BJ (cell line): Measurements from ENCODE around the gene AKIRIN2. TPM values are rescaled to one million over a fixed set of nuclear protein-coding genes. Genes with fewer than 3 reads are reported as not detected.

Experiments used
- CTCF ChIA-PET: fragments of 350-600 bp; formaldehyde crosslinking; extraction: SDS; loops from one replicate; lab custom pipeline; 2021; ENCODE audit warnings: antibody characterized with exemption, inconsistent platforms; lab: Yijun Ruan, JAX
- POLR2A ChIA-PET: fragments of 300-600 bp; sonication (Branson Sonifier 250); formaldehyde crosslinking; extraction: SDS; loops from one replicate; lab custom pipeline; 2021; ENCODE audit warnings: antibody characterized with exemption; lab: Charles Lee
- DNase-seq: peaks from one replicate; pipeline ENCODE4 v3.0.0-alpha.2; 2011; ENCODE audit warnings: low read depth
- H3K27me3 ChIP-seq: 2 replicates; pipeline ENCODE4 v1.6.0; 2011; ENCODE audit warnings: low read length; ENCODE audit not compliant: control insufficient read depth, insufficient read depth
- H3K36me3 ChIP-seq: 2 replicates; pipeline ENCODE4 v1.5.1; 2011; ENCODE audit warnings: low read length; ENCODE audit not compliant: control insufficient read depth, insufficient read depth
- H3K4me3 ChIP-seq: 2 replicates; pipeline ENCODE4 v1.5.1; 2011; ENCODE audit warnings: low read depth, mild to moderate bottlenecking, control low read depth, low read length
- CTCF ChIP-seq: IDR thresholded peaks from 2 replicates; pipeline ENCODE4 v1.5.1; 2011; ENCODE audit warnings: low read depth, mild to moderate bottlenecking, control low read depth, inconsistent platforms, low read length, moderate library complexity; ENCODE audit not compliant: insufficient read depth
- polyA plus RNA-seq: library from polyadenylated mRNA; depleted of rRNA; stranded (reverse); fragments of >200 nt; gene quantifications from 2 replicates; pipeline ENCODE4 v1.2.3, GENCODE V29; 2011

Gene AKIRIN2
- polyA plus RNA-seq, 1 experiment: 8.1 TPM

- Histone ChIP-seq H3K4me3 (no peak overlapping the region), H3K36me3 (peaks cover 2% of the 10 kb centered on the region), H3K27me3 (no peaks in the 10 kb centered on the region)
- ChIA-PET POLR2A (no interaction called here), CTCF (interaction anchor here (0.6 to 1.4 kb wide), 3 partner anchors 11 to 571 kb away, joined by 4 to 5 read pairs (median 4); no protein-coding TSS in a partner anchor)
- no peak for DNase-seq
- TF ChIP-seq CTCF: no peak
Measured at GRCh38 chr6:87637106-87637505, 64.9 kb downstream of the AKIRIN2 start.

GRCh38 chr6:87636315-87636714 lies 65.7 kb downstream of the AKIRIN2 start:
- CTCF ChIA-PET: interaction anchor here (0.6 to 1.4 kb wide), 2 partner anchors 12 to 571 kb away, joined by 4 read pairs; no protein-coding TSS in a partner anchor
- no peak for TF ChIP-seq CTCF
- POLR2A ChIA-PET: no interaction called here

GRCh38 chr6:87633851-87634250 lies 68.2 kb downstream of the AKIRIN2 start:
- no peaks in the 10 kb centered on the region for H3K27me3 ChIP-seq
- no peak for TF ChIP-seq CTCF
- H3K4me3 ChIP-seq: no peak overlapping the region
- ChIA-PET CTCF (no interaction called here), POLR2A (no interaction called here)
- peaks cover 2% of the 10 kb centered on the region for H3K36me3 ChIP-seq
- DNase-seq: no peak

More at GRCh38 chr6:87636315-87636714, 65.7 kb downstream of the AKIRIN2 start:
- H3K36me3 ChIP-seq: peaks cover 2% of the 10 kb centered on the region
- H3K27me3 ChIP-seq: no peaks in the 10 kb centered on the region
- no peak overlapping the region for H3K4me3 ChIP-seq
- no peak for DNase-seq

GRCh38 chr6:87630746-87631145 lies 71.3 kb downstream of the AKIRIN2 start:
- DNase-seq: no peak
- no peak for TF ChIP-seq CTCF
- ChIA-PET CTCF (interaction anchor here (0.9 to 1.4 kb wide), 2 partner anchors 9 to 862 kb away, joined by 3 read pairs; no protein-coding TSS in a partner anchor), POLR2A (interaction anchor here (0.6 kb wide), 1 partner anchor 38 kb away, joined by 3 read pairs; no protein-coding TSS in a partner anchor)
- Histone ChIP-seq H3K4me3 (no peak overlapping the region), H3K36me3 (no peaks in the 10 kb centered on the region), H3K27me3 (no peaks in the 10 kb centered on the region)

GRCh38 chr6:87628881-87629280 lies 73.2 kb downstream of the AKIRIN2 start:
- no peak for TF ChIP-seq CTCF
- CTCF ChIA-PET: interaction anchor here (0.6 to 2.0 kb wide), 4 partner anchors 12 to 40 kb away, joined by 3 to 6 read pairs (median 4); no protein-coding TSS in a partner anchor
- Histone ChIP-seq H3K4me3 (no peak overlapping the region), H3K27me3 (no peaks in the 10 kb centered on the region), H3K36me3 (no peaks in the 10 kb centered on the region)
- no peak for DNase-seq
- POLR2A ChIA-PET: no interaction called here
